ENCODE data around the gene NEAT1.
"Not testable (repeated sequence)": the region's sequence is repeated elsewhere in the genome, so short reads cannot be mapped to it uniquely, and the experiment has no call there.

Gene NEAT1

GRCh38 chr11:65436412-65437032 lies 13.9 kb downstream of the NEAT1 start:
- DNase-seq: no peak

- no peak for DNase-seq
These were observed 15.0 kb downstream of the NEAT1 start for GRCh38 chr11:65437436-65438227.

- DNase-seq: no peak
These were observed 15.9 kb downstream of the NEAT1 start for GRCh38 chr11:65438257-65439151.

GRCh38 chr11:65439331-65440181 lies 17.0 kb downstream of the NEAT1 start:
- no peak for DNase-seq

- DNase-seq: no peak
These were observed 18.4 kb downstream of the NEAT1 start for GRCh38 chr11:65440831-65441499.

- DNase-seq: no peak
These were observed 20.3 kb downstream of the NEAT1 start for GRCh38 chr11:65442842-65443331.

- DNase-seq: no peak
These were observed 21.9 kb downstream of the NEAT1 start for GRCh38 chr11:65444314-65445051.

- no peak for DNase-seq
These were observed 22.6 kb downstream of the NEAT1 start for GRCh38 chr11:65445101-65445603.

- DNase-seq: no peak
These were observed 23.2 kb downstream of the NEAT1 start for GRCh38 chr11:65445604-65446445.

- DNase-seq: no peak
These were observed 24.1 kb downstream of the NEAT1 start for GRCh38 chr11:65446446-65447277.

GRCh38 chr11:65448074-65448417 lies 25.4 kb downstream of the NEAT1 start:
- no peak for DNase-seq

- no peak for DNase-seq
These were observed 26.0 kb downstream of the NEAT1 start for GRCh38 chr11:65448418-65449105.

- DNase-seq: not testable (repeated sequence)
These were observed 28.7 kb downstream of the NEAT1 start for GRCh38 chr11:65451301-65451700.

- not testable (repeated sequence) for DNase-seq
These were observed 29.7 kb downstream of the NEAT1 start for GRCh38 chr11:65452259-65452658.

GRCh38 chr11:65452806-65453490 lies 30.4 kb downstream of the NEAT1 start:
- DNase-seq: no peak

GRCh38 chr11:65454311-65454695 lies 31.7 kb downstream of the NEAT1 start:
- DNase-seq: no peak

GRCh38 chr11:65454696-65455456 lies 32.3 kb downstream of the NEAT1 start:
- peak; percentile 69 for DNase-seq
